Nephron (organoid): ENCODE results near the gene BIRC2.
"Not testable (repeated sequence)": the region's sequence is repeated elsewhere in the genome, so short reads cannot be mapped to it uniquely, and the experiment has no call there.

Source experiments
- H3K27ac Mint-ChIP-seq, 3 experiments: 2 replicates each; pipeline ENCODE4 v1.8.0; 2020; ENCODE audit warnings: mixed read lengths in 3 of 3, mild to moderate bottlenecking in 2 of 3, moderate library complexity in 1 of 3
- H3K27me3 Mint-ChIP-seq: 2 replicates; pipeline ENCODE4 v1.8.0; 2021; ENCODE audit warnings: low read depth, mild to moderate bottlenecking, moderate library complexity, mixed read lengths
- H3K36me3 Mint-ChIP-seq: 2 replicates; pipeline ENCODE4 v1.8.0; 2020; ENCODE audit warnings: low read depth, mixed read lengths
- H3K4me1 Mint-ChIP-seq: 2 replicates; pipeline ENCODE4 v1.8.0; 2020; ENCODE audit warnings: mixed read lengths
- H3K4me3 Mint-ChIP-seq, 3 experiments: 2 replicates each; pipeline ENCODE4 v1.8.0; 2020; ENCODE audit warnings: mild to moderate bottlenecking in 3 of 3, mixed read lengths in 3 of 3, moderate library complexity in 2 of 3
- H3K9me3 Mint-ChIP-seq: 2 replicates; pipeline ENCODE4 v1.8.0; 2020; ENCODE audit warnings: mixed read lengths
- CTCF ChIP-seq, 3 experiments: fragments of 200-600 bp; sonication (generic); IDR thresholded peaks; one replicate each; pipeline ENCODE4 v1.5.0; 2021; ENCODE audit warnings: antibody characterized with exemption in 3 of 3; ENCODE audit not compliant: unreplicated experiment in 3 of 3

BIRC2 gene

GRCh38 chr11:102346748-102347461, at the start of gene BIRC2:
TSS of gene BIRC2 (plus strand) at chr11:102347214. CDS start at chr11:102349855, 2,641 bp downstream.
- Mint-ChIP-seq H3K27ac (peak within 1 kb of the TSS; percentile 99 to 100 (median 99)), H3K36me3 (peaks cover 22% of the 10 kb centered on the region), H3K4me1 (peaks cover 30% of the 10 kb centered on the region), H3K4me3 (peak within 1 kb of the TSS; percentile 91 to 98 (median 96)), H3K9me3 (no peaks in the 10 kb centered on the region), H3K27me3 (no peaks in the 10 kb centered on the region)
- TF ChIP-seq CTCF (IDR thresholded peaks at IDR 0.05; ENCODE audit: unreplicated experiment in 3 of 3), result peak; percentile 66 to 80 (median 72)

GRCh38 chr11:102300837-102301236, 46.2 kb upstream of the BIRC2 start:
- not testable (repeated sequence) for H3K27ac Mint-ChIP-seq, H3K27me3 Mint-ChIP-seq, H3K36me3 Mint-ChIP-seq, H3K4me1 Mint-ChIP-seq, H3K4me3 Mint-ChIP-seq
- H3K9me3 Mint-ChIP-seq, result peaks cover 21% of the 10 kb centered on the region

- H3K4me3 Mint-ChIP-seq, result no peak overlapping the region
- no peaks in the 10 kb centered on the region for H3K27me3 Mint-ChIP-seq
- peaks cover 2% of the 10 kb centered on the region for H3K4me1 Mint-ChIP-seq
Measured at GRCh38 chr11:102302241-102302640, 44.8 kb upstream of the BIRC2 start.

GRCh38 chr11:102304686-102305085, 42.3 kb upstream of the BIRC2 start:
- Mint-ChIP-seq H3K9me3 (peaks cover 15% of the 10 kb centered on the region), H3K4me1 (peaks cover 4% of the 10 kb centered on the region), H3K27ac (no peak overlapping the region), H3K27me3 (no peaks in the 10 kb centered on the region), H3K4me3 (no peak overlapping the region), H3K36me3 (no peaks in the 10 kb centered on the region)
- no peak for TF ChIP-seq CTCF (IDR thresholded peaks at IDR 0.05; ENCODE audit: unreplicated experiment in 3 of 3)

More at GRCh38 chr11:102302241-102302640, 44.8 kb upstream of the BIRC2 start:
- H3K9me3 Mint-ChIP-seq, result peaks cover 21% of the 10 kb centered on the region
- H3K36me3 Mint-ChIP-seq, result no peaks in the 10 kb centered on the region
- H3K27ac Mint-ChIP-seq, result no peak overlapping the region
- no peak for TF ChIP-seq CTCF (IDR thresholded peaks at IDR 0.05; ENCODE audit: unreplicated experiment in 3 of 3)

- H3K4me1 Mint-ChIP-seq, result peaks cover 4% of the 10 kb centered on the region
- no peak overlapping the region for H3K27ac Mint-ChIP-seq
- H3K4me3 Mint-ChIP-seq, result no peak overlapping the region
- no peaks in the 10 kb centered on the region for H3K36me3 Mint-ChIP-seq
- peaks cover 11% of the 10 kb centered on the region for H3K9me3 Mint-ChIP-seq
- TF ChIP-seq CTCF (IDR thresholded peaks at IDR 0.05; ENCODE audit: unreplicated experiment in 3 of 3), result no peak
- no peaks in the 10 kb centered on the region for H3K27me3 Mint-ChIP-seq
Measured at GRCh38 chr11:102305352-102306047, 41.5 kb upstream of the BIRC2 start.

- peaks cover 11% of the 10 kb centered on the region for H3K9me3 Mint-ChIP-seq
- no peak overlapping the region for H3K27ac Mint-ChIP-seq
- H3K4me3 Mint-ChIP-seq, result no peak overlapping the region
- H3K27me3 Mint-ChIP-seq, result no peaks in the 10 kb centered on the region
- H3K4me1 Mint-ChIP-seq, result peaks cover 4% of the 10 kb centered on the region
- TF ChIP-seq CTCF (IDR thresholded peaks at IDR 0.05; ENCODE audit: unreplicated experiment in 3 of 3), result no peak
- H3K36me3 Mint-ChIP-seq, result no peaks in the 10 kb centered on the region
Measured at GRCh38 chr11:102306048-102306597, 40.9 kb upstream of the BIRC2 start.
